ENCODE results near the gene CTNND2.

- no peak for TF ChIP-seq JUNB (IDR thresholded peaks at IDR 0.05)
- TF ChIP-seq CTCF (IDR thresholded peaks at IDR 0.05 in 2 of 3, conservative IDR thresholded peaks at IDR 0.05 in 1 of 3; ENCODE audit: control insufficient read depth in 2 of 3, extremely low read depth in 1 of 3, insufficient read depth in 1 of 3, low read depth in 3 of 3, low read length in 3 of 3): no peak
- no peak for TF ChIP-seq MXI1 (IDR thresholded peaks at IDR 0.05; ENCODE audit: low read depth, low read length)
- TF ChIP-seq TCF12 (IDR thresholded peaks at IDR 0.05; ENCODE audit: low read depth, low read length): no peak
- no peak for TF ChIP-seq POLR2AphosphoS5 (IDR thresholded peaks at IDR 0.05; ENCODE audit: low read length)
- no peak for TF ChIP-seq ATF3 (IDR thresholded peaks at IDR 0.05; ENCODE audit: borderline replicate concordance, extremely low read depth, low read depth, low read length)
- TF ChIP-seq TAF1 (IDR thresholded peaks at IDR 0.05; ENCODE audit: borderline replicate concordance, low read depth, low read length): no peak
- no peak for TF ChIP-seq POLR2A (IDR thresholded peaks at IDR 0.05; ENCODE audit: low read depth, low read length)
- TF ChIP-seq SMAD1 (IDR thresholded peaks at IDR 0.05; ENCODE audit: low read depth, partially characterized antibody): no peak
- no peak for TF ChIP-seq NR2F1 (conservative IDR thresholded peaks at IDR 0.05)
- no peak for TF ChIP-seq MAX (IDR thresholded peaks at IDR 0.05; ENCODE audit: low read depth, low read length)
- no peak for TF ChIP-seq BACH1 (IDR thresholded peaks at IDR 0.05; ENCODE audit: borderline replicate concordance)
- TF ChIP-seq ZNF274 (IDR thresholded peaks at IDR 0.05; ENCODE audit: insufficient read depth, insufficient read length): no peak
- no peak for TF ChIP-seq EP300 (IDR thresholded peaks at IDR 0.05; ENCODE audit: borderline replicate concordance in 1 of 2, control insufficient read depth in 1 of 2, low read depth in 2 of 2, low read length in 2 of 2)
Measured at GRCh38 chr5:11452852-11453251, 451.4 kb downstream of the CTNND2 start.

All from GM12878 (cell line).